ENCODE measurements around the gene TMEM184C.

GRCh38 chr4:147607471-147607870 lies 9.7 kb upstream of the TMEM184C start:
- TF ChIP-seq EP300 (IDR thresholded peaks at IDR 0.05) = no peak
- TF ChIP-seq CTCF (IDR thresholded peaks at IDR 0.05) = no peak
- TF ChIP-seq POLR2A (IDR thresholded peaks at IDR 0.05) = no peak
- TF ChIP-seq POLR2AphosphoS5 (IDR thresholded peaks at IDR 0.05) = no peak
